Suprapubic skin (tissue), 4 donors: ENCODE results near the gene ZNF546.

Experiments
- CTCF ChIP-seq, 2 donors: fragments of 200-600 bp in 1 of 2; fragments of 450-650 bp in 1 of 2; sonication (generic) in 1 of 2; IDR thresholded peaks; one replicate each; pipeline ENCODE4 v1.5.1; 2016 to 2019; ENCODE audit warnings: antibody characterized with exemption in 2 of 2, mild to moderate bottlenecking in 1 of 2, moderate library complexity in 1 of 2
- EP300 ChIP-seq: sonication (generic); formaldehyde crosslinking; IDR thresholded peaks from one replicate; pipeline ENCODE4 v1.6.1; 2017; ENCODE audit warnings: antibody characterized with exemption
- POLR2A ChIP-seq, 2 donors: fragments of 450-650 bp; IDR thresholded peaks; one replicate each; pipeline ENCODE4 v1.6.1; 2017; ENCODE audit warnings: antibody characterized with exemption in 2 of 2, mild to moderate bottlenecking in 2 of 2, moderate library complexity in 2 of 2
- POLR2AphosphoS5 ChIP-seq, 3 donors: sonication (generic); formaldehyde crosslinking; IDR thresholded peaks; one replicate each; pipeline ENCODE4 v1.6.1; 2017; ENCODE audit warnings: antibody characterized with exemption in 3 of 3

- TF ChIP-seq EP300 (no peak), POLR2AphosphoS5 (IDR thresholded peaks at IDR 0.05) (no peak), CTCF (IDR thresholded peaks at IDR 0.05) (no peak), POLR2A (IDR thresholded peaks at IDR 0.05) (no peak)
Measured at GRCh38 chr19:39996218-39996810, 546 bp upstream of the ZNF546 start.
